K562 treated with DMSO at 1 percent for 12 hours (cell line): Measurements from ENCODE around the gene LRMDA. TPM values are rescaled to one million over a fixed set of nuclear protein-coding genes. Genes with fewer than 3 reads are reported as not detected.

Source experiments
- total RNA-seq: library from RNA; unstranded; fragments of 300-600 nt; gene quantifications from 2 replicates; pipeline ENCODE4 v1.2.3, GENCODE V29; 2022; ENCODE audit not compliant: insufficient read depth

LRMDA gene
- total RNA-seq: not detected in 2 replicates

DNA sequence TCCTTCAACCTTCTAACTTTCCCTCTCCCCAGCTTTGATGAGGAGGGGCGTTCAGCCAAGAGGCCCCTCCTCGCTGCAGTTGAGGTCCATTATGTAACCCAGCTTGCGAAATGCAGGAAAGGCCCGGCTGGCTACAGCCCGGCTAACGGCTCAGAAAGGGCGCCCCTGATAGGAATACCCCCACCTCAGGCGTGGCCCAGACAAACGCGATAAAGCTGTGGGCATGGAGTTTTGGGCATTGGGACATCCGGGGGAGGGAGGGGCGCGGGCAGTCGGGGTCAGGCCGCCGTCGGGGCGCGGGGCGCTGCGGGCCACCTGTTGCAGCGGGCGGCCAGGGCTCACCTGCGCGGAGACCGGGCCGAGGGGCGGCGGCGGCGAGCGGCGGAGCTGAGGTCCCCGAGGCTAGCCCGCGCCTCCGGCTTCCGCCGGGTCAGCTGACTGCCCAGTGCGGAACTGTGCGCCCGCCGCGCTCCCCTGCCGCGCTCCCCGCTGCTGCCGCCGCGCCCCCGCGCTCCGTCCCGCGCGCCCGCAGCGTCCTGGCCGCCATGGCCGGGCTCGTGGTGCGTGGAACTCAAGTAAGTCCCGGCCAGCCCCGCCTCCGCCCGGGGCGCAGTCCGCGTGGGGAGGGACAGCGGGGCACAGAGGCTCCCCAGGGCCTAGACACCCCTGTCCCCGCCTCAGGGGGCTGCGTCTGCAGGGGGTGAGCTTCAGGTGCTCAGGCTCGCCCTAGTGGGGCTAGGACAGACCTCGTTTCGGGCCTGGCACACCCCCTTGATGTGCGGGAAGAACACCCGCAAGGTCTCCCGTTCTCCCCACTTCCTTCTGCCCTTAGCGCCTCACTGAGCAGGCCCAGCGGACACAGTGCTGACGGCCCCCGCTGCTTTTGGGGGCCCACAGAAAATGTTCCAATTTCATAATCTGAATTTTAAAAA, at the start of gene LRMDA:
LRMDA (plus strand) TSS at position 445 of the 932 bp plus-strand sequence.

DNA sequence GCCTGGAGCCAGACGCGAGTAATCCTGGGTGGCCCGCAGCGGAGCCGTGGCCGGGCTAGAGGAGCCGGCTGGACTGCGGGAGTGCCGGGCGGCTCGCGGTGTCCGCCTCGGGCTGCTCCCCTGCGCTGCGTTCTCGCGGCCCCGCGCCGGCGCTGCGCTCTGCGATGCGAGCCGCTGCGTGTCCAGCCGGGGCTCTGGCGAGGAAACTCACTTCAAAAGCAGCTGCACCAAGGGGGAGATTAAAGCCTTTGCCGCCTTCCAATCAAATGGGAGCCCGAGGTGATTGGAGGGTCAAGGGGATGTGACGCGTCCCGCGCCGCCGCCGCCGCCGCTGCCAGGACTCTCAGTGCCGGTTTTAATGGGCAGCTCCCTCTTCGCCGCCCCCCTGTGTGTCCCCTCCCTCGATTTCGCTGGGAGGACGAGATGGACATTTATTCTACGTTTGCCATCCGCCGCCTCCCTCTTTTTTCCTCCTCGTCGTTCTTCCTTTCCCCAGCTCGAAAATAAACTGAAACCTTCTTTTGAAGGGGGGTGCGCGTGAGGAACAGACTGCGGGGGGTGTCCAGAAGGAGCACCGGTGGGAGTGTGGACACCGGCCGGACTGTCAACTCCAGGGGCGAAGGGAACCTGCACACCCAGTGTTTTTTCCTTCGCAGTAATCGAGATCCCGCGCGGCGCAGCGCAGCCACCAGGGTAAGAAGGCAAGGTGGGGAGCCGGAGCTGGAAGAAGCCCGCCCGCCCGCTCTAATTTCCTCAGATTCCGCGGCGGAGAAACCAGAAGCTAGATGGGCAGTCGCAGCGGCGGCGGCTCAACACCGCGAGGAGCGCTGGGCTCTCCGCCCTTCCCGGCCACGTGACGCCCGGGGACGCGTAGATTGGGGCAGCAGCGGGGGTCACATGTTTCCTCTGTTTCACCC, 29.6 kb upstream of the LRMDA start, which contains the start of gene ZNF503:
ZNF503 (minus strand) TSS at position 196 of the 917 bp plus-strand sequence. CDS start 345 bp downstream, outside the sequence.

Other genes with a start within 250 kb of the LRMDA start
- gene VDAC2, start 220.8 kb upstream of the LRMDA start, total RNA-seq: 293 and 372 TPM in 2 replicates
- gene COMTD1, start 195.7 kb upstream of the LRMDA start, total RNA-seq: 24.1 and 50.8 TPM in 2 replicates
- 0.30 TPM in 1 of 2 replicates, not detected in the other for gene ZNF503, start 29.9 kb upstream of the LRMDA start, total RNA-seq